Liver (tissue), 3 donors: ENCODE measurements around the gene XXYLT1.

Experiments
- CTCF ChIP-seq: fragments of 150-350 bp; IDR thresholded peaks from 2 replicates; pipeline ENCODE4 v1.5.1; 2017; ENCODE audit warnings: improper control_type of control experiment, low read depth, low read length; ENCODE audit not compliant: missing input control
- GABPA ChIP-seq, 2 donors: IDR thresholded peaks in 1 of 2; conservative IDR thresholded peaks in 1 of 2; 2 replicates each; pipeline ENCODE4 v1.6.1; 2016; ENCODE audit warnings: antibody characterized with exemption in 2 of 2, mild to moderate bottlenecking in 1 of 2, moderate library complexity in 1 of 2
- MAX ChIP-seq: IDR thresholded peaks from 2 replicates; pipeline ENCODE4 v1.6.1; 2016; ENCODE audit warnings: antibody characterized with exemption
- NR2F2 ChIP-seq: IDR thresholded peaks from 2 replicates; pipeline ENCODE4 v1.6.1; 2016; ENCODE audit warnings: antibody characterized with exemption
- RAD21 ChIP-seq, 2 donors: IDR thresholded peaks; 2 replicates each; pipeline ENCODE4 v1.6.1; 2016; ENCODE audit warnings: antibody characterized with exemption in 2 of 2, mild to moderate bottlenecking in 2 of 2
- REST ChIP-seq: IDR thresholded peaks from 2 replicates; pipeline ENCODE4 v1.6.1; 2016; ENCODE audit warnings: antibody characterized with exemption, mild to moderate bottlenecking
- TAF1 ChIP-seq: conservative IDR thresholded peaks from 2 replicates; pipeline ENCODE4 v1.6.1; 2016; ENCODE audit warnings: antibody characterized with exemption, mild to moderate bottlenecking
- ZBTB33 ChIP-seq: IDR thresholded peaks from 2 replicates; pipeline ENCODE4 v1.6.1; 2016; ENCODE audit warnings: antibody characterized with exemption
- donor health status: healthy.
- donor health status: healthy.

GRCh38 chr3:195113048-195113447, 157.9 kb downstream of the XXYLT1 start:
- TF ChIP-seq CTCF = no peak
- no peak for TF ChIP-seq TAF1
- no peak for TF ChIP-seq RAD21 (IDR thresholded peaks at IDR 0.05)
- TF ChIP-seq ZBTB33 = no peak
- no peak for TF ChIP-seq REST
- TF ChIP-seq MAX = no peak
- no peak for TF ChIP-seq GABPA (IDR thresholded peaks at IDR 0.05 in 1 of 2, conservative IDR thresholded peaks at IDR 0.05 in 1 of 2)
- no peak for TF ChIP-seq NR2F2
